ENCODE measurements around the gene G0S2.

The G0S2 gene

GRCh38 chr1:209721323-209721722 is 46.1 kb downstream of the G0S2 start:
- no peak for DNase-seq

- no peak for DNase-seq
These were observed 48.1 kb downstream of the G0S2 start for GRCh38 chr1:209723265-209723664.

- DNase-seq: peak in 1 of 5 donors; percentile 50
These were observed 48.8 kb downstream of the G0S2 start for GRCh38 chr1:209723756-209724693.
